Stimulated activated CD4-positive, alpha-beta T cell treated with anti-CD3 and anti-CD28 coated beads, Interleukin-2, amount 100 ng/mL, for 48 hours (primary cell): ENCODE results near the gene TSPAN11.

Experiments
- DNase-seq, 2 donors: peaks; one replicate each; pipeline ENCODE4 v3.0.0-alpha.2; 2020

The TSPAN11 gene

DNA sequence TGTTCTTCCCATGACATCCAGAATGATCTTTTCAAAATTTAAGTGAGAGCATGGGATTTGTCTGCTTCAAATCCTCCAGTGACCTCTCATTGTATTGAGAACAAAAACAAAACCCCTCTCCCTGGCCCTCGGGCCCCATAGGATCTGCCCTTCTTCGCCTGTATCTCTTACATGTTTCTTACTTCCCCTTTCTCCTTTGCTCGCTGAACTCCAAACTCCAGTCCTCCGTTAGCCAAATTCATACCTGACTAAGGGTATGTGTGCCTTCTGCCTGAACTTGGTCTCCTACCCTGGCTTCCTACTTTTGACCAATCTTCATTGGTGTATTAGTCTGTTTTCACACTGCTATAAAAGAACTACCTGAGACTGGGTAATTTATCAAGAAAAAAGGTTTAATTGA is 13.2 kb upstream of the TSPAN11 start:
- DNase-seq = no peak

DNA sequence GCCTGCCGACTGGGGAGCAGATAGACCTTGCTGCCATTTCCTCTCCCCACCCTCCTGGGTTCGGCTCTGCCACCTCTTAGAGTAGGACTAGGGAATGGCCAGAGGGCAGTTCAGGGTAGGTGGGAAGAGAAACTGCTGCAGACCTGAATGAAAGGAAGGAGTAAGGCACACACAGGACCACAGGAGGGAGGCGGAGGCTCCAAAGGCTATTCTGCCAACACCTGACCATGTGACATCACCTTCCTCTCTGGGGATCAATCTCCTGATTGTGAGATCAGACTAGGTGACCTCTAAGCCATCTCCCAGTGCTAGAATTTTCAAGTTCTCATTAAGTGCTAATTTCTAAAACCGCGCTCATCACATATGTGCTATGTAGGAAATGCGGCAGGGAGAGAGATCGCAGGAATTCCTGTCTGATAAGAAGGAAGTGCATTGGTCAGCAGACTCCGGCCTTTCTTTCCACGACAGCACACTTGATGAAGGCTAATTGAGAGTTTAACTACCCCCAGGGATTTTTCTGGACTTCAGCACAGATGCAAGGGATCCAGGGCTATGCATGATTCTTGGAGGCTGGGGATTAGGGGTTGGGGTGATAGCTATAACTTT is 11.5 kb upstream of the TSPAN11 start:
- no peak for DNase-seq

DNA sequence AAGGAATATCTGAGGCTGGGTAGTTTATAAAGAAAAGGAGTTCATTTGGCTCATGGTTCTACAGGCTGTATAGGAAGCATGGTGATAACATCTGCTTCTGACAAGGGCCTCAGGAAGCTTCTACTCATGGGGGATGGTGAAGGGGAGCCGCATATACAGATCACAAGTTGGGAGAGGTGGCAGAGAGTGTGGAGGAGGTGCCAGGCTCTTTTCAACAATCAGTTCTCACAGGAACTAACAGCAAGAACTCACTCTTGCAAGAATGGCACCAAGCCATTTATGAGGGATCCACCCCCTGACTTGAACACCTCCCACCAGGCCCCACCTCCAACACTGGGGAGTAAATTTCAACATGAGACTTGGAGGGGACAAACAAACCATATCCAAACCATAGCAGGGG is 3.5 kb upstream of the TSPAN11 start:
- no peak for DNase-seq

DNA sequence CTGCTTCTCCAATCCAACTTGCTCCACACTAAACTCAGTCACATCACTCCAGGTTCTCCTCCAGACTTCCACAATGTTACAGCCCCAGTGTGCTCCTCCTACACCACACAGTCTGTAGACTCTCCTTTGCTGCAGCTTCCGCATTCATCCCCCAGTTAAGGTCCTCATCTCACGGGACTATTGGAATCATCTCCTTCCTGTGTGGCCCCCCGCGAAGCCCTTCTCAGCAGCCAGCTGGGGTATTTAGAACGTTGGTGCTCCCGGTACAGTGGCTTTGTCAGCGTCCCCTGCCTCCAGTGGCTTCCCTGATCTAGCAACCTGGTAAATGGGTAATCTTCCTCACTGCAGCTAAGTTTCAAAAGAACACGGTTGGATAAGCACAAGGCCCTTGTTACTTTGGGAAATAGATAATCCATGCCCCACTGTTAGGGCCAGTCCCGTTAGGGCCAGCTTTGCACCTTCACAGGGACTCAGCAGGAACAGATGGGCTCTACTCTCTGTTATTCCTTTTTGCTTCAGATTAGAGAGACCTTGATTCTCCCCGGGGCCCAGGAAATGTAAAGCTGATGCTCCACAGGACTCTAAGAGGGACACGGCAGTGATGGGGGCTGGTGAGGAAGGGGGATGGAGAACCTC is 823 bp upstream of the TSPAN11 start:
- no peak for DNase-seq

DNA sequence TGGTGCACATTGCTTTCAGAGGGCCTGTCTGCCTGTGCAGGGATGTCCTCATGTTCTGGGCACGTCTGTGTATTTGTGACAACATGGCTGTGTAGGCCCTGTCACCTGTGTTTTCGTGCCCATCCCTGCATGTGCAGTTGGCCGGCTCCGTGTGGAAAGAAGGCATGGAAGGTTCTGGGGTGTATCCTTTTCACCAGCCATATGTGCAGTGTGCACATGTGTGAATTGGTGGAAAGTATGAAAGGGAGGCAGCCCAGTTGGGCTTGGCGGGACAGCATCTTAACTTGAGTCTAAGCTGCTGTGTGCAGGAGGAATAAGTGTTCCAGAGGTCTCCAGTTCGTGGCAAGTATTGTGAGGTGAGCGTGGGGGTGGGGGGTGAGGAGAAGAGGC is 669 bp downstream of the TSPAN11 start:
- DNase-seq = no peak

DNA sequence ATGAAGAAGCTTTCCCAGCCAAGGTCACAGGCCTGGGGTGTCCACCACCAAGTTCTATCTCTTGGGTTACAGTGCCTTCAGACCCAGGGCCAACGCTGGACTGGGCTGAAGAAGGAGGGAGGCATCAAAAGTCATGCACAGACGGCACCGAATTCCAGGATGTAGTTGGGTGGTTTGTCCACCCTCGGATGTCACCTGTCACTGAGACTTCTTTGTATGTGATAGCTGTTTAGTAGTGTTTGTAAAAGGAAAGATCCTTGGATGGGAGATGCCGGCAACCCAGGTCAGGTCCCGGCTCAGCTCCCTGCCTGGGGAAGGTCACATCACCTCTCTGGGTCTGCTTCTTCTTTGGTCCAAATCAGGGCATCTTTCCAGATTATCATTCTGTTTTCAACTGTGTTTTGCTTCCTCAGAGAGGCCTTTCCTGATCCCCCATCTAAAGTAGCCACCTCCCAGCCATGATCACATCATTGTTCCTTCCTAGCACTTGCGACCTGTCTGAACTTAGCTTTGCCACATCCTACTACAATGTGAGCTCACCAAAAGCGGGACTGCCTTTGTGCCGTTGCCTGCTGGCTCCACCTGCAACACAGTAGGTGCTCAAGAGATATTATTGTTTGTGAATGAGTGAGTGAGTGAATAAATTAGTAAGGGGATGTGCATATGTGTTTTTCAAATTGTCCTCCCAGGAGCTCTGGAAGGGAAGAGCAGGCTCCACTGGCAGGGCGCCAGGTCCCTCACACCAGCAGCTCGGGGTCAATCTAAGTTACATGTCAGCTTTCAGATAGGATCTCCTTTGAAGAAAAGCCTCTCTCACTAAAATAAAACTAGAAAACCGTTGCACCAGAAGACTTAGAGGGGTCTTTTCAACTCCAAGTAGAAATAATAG is 2.1 kb downstream of the TSPAN11 start:
- no peak for DNase-seq

DNA sequence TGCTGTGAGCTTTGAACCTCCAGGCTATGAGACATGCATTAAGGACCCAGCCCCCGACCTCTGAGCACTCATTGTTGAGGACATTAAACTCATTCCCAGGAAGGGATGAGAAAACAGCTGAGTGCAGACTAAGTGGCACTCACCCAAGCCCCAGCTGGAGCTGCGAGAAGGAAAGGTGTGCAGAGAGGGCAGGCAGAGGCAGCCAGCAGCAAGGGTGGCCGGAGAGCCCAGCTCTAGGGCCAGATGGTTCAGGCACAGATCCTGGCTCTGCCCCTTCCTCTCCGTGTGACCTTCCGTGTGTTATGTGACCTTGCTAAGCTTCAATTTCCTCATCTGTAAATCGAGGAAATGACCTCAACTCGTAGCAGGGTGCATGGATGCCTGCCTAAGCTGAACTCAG is 3.7 kb downstream of the TSPAN11 start:
- DNase-seq = no peak

DNA sequence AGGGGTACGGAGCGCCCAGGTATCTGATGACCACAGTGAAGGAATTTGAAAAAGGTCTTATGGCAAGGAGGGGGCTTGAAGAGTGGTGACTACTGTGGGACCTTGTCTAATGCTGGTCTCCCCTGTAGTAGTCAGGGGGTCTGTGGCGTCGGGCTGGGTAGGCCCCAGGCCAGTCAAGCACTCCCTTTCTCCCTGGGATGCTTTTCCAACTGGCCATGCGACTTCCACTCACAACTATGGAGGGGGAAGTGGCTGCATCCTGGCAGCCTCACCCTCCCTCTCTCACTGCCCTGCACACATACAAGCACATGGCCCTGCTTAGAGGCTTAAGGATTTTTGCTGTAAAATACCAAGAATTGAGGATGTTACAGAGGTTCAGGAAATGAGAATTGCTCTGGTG is 4.1 kb downstream of the TSPAN11 start:
- no peak for DNase-seq

DNA sequence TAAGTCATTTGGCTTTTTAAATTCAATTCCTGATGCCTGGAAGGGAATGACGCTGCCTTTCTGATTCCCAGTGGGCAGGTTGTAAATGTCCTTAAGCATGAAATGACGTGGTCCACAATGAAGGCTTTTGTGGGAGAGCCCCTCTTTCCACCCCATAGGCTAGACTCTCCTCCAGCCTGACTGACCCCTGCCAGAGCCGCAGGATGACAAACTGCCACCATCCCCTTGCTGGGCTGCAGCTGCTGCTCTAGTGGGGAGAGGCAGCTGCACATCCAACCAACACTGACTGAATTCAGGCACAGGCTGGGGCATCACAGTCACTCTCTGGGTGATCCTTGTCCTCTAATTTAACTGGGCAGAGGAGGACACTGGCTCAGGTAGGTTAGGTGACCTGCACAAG is 6.3 kb downstream of the TSPAN11 start:
- DNase-seq = no peak

DNA sequence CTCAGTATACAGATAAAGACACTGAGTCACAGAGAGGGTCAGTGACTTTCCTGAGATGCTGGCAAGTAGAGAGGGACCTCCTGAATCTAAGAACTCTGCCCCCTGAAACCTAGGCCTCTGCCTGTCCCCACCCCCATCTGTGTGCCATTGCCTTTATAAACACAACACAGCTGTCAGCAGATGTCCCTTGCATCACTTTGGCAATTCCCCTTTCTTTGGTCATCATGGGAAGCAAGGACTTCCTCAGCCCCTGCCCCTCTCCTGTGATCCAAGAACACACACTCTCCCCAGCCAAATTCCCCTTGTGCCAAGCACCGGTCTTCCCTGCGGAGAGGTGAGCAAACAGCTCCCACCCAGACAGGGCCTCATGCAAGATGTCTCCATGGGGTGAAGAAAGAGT is 8.3 kb downstream of the TSPAN11 start:
- no peak for DNase-seq

DNA sequence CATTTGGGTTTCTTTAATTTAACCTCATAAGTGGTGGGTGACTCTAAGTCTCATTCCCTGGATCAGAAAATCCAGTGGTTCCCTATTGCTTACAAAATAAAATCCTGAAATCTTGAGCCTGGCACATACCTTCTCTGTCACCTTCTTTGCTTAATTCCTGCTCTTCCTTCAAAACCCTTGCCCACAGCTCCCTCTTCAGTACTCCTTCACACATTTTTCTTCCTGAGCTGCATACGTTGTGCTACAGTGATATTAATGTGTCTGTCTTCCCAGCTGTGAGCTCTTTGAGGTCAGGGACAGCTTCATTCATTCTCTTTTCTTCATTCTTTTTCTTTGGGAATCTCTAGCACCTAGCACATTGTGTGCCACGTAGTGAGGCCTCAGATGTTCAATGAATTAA is 9.5 kb downstream of the TSPAN11 start:
- no peak for DNase-seq

DNA sequence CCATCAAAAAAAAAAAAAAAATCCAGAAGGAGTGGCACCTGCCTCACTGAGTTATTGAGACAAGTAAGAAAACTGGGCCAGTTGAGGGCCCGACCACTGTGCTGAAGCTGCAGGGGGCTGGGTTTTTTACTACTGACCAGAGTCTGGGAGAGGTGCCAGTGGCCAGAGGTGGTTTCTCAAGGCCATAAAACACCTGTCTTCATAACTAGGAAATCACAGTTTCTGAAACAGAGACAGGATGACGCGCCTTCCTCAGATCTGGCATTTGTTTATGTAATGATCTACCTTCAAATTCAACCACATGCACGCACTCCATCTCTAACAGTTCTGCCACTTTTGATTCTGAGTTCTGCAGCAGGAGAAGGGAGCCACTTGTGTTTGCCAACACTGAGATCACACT is 12.7 kb downstream of the TSPAN11 start:
- DNase-seq = no peak

DNA sequence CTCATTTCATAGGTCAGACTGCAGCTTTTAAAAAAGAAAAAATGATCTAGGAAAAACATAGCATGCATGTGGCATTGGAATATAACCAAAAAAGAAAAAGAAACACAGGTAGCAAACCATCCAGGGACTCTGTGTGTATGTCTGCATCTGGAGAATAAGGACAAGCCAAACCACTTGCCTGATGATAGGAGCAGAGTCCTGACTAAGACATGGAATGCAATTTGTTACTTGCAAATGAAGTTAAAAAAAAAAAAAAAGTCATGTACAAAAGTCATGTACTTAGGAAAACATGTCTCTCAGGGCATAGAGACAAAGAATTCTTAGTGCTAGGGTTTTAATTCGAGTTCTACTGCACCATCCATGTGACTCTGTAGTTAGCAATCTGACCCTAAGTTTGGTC is 15.9 kb downstream of the TSPAN11 start:
- no peak for DNase-seq

DNA sequence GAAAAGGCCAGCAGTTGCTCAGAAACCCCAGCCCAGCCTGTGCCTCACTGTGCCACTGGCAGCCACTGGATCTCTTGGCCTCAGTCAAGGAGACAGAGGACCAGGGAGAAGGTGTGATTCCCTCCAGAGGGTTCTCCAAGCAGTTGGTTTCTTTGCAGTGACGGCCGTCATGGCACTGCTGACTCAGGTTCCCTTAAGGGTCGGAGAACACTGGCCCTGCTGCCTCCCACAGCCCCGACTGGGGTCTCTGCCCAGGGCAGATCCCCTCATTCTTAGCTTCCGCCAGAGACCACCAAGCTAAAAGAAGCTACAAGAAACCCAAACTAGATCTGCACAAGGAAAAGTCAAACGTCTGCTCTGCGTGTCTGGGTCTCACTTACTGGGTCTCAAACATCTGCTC is 16.4 kb downstream of the TSPAN11 start:
- no peak for DNase-seq

DNA sequence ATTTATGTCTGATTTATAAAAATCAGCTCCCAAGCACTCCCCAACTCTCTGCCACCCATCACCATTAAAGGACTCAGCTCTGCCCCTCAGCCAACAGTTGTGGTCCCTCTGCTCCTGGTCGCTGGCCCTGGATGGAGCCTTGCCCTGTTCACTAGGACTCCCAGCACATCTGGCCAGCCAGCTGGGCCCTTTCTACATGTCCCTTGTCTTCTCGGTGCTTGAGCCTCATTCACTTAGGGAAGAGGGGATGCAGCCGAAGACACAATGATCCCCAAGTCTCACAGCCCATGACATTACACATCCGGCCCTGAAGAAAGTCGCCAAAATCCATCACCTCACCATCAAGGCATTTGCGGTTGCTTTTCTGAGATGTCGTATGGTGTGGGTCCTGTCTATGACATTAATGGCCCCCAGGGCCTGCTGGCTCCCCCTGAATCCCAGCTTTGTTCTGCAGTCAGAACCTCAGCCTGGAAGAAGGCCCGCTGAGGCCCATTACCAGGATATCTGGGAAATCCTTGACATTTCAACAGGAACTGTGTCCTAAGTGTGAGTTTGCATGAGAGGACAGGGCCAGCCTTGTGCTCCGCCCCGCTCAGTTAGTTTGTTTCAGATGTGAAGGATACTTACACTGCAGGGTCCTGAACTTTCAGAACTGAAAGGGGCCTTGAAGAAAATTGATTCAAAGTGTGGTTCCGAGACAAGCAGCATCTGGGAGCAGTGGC is 19.1 kb downstream of the TSPAN11 start:
- DNase-seq = no peak

DNA sequence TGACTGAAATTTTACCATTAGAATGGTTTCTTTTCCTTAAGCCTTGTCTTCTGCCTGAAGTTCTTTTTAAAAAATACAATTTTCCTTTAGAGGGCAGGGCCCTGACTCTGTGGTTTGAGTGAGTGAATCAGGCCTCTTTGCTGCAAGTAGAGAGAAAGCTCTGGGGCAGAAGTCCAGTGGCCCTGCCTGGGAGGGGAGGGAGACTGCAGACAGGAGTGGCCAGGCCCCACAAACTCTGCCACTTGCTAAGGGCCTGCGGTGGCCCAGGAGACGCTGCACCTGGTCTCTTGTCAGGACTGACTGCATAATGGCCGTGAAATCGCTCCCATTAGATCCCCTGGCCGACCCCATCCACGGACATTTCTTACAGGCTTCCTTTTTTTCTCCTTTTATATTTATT is 25.5 kb downstream of the TSPAN11 start:
- no peak for DNase-seq

DNA sequence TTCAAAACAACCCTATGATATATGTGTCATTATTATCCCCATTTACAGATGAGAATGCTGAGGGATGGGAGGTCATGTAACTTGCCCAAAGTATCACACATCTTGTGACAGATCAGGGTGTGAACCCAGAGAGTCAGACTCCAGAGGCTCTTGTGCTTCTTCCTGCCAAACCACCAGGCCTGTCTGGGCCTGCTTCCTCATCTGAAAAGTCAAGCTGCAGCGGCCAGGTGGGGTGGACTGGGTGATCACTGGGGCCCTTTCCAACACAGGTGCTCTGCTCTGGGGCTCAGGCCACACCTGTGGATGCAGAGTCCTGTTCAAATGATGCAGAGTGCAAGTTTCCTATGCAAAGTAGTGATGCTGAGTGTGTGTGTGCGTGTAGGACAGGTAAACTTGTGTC is 26.7 kb downstream of the TSPAN11 start:
- no peak for DNase-seq

DNA sequence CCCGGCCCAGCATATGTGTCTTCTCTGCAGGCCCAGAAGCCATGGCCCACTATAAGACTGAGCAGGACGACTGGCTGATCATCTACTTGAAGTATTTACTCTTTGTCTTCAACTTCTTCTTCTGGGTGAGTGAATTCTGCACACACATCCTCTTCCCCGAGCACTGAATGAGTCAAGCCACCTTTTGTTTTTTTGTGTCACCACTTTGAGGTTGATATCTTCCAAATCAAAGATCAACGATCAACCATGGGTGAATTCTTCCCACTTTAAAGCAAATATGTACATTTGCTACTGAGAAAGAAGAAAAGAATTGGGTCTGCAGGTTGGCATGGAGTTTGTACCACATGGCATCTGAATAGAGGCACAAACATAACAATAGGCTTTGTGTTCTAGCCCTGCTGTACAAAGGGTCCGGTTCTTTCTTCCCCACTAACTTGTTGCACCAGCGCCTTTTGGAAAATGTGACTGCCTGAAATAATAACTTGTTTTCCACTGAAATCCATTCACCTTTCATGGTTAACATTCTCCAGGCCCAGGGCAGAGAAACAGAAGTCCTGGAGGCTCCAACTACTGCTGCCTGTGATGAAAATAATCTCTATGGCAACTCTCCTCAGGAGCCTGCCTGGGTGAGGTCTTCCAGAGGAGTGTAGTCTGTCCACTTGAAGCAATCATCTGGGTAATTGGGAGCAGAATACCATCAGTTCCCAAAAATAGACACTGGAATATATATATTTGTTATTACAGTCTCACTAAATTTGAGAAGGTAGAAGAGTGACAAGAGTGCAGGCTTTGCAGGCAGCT is 27.6 kb downstream of the TSPAN11 start:
- no peak for DNase-seq

DNA sequence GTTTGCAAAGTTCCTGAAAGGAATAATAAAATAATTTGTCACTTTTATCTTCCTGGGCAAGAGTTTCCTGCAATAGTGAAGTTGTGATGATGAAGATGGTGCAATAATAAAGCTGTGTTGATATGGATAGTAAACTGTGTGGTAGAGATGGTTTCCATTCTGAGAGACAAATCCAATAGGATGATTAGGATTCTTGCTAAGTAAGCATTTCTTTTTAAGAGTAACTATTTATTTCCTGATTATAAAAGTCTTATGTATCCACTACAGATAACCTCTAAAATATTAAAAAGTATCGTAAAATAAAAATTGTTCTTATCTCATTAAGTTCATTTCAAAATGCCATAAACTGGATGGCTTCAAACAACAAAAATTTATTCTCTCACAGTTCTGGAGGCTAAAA is 28.7 kb downstream of the TSPAN11 start:
- no peak for DNase-seq

DNA sequence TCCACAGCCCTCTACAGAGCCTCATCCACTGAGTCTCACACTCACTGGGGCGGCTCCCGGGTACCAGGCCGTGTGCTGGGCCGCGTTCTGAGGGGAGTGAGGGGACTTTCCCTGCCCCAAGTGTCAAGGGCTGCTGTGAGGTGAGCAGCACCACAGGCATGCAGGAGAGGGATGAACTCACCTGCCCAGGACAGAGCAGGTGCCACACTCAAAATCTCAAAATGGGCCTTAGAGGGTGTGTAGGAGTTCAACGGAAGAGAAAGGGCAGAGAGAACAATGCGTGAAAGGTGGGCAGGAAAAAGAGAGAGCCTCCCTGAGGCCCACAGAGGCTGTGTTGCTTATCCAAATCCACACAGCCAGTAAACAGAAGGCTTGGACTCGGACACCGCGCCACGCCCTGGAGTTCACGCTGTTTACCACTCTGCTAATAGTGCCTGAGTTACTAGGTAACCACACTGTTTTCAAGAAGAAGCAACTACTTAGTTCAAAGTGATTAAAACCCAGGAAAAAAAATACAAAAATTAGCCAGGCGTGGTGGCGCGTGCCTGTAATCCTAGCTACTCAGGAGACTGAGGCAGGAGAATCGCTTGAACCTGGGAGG is 32.7 kb downstream of the TSPAN11 start:
- DNase-seq = no peak

DNA sequence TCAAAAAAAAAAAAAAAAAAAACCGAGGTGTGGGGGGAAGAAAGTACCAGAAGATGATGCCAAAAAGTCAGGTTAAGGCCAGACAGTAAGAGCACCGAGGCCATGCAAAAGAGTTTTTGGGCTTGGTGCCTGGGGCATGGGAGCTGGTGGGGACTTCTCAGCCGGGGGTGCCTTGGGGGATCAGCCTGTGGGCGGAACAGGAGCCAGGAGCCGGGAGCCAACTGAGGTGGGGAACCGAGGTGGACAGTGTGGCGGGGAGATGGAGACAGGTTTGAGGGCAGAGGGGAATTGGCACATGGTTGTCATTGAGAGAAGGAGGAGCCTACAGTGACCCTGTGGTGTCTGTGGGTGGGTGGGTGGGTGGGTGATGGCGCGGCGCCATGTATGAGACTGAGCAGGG is 33.2 kb downstream of the TSPAN11 start:
- DNase-seq = no peak

DNA sequence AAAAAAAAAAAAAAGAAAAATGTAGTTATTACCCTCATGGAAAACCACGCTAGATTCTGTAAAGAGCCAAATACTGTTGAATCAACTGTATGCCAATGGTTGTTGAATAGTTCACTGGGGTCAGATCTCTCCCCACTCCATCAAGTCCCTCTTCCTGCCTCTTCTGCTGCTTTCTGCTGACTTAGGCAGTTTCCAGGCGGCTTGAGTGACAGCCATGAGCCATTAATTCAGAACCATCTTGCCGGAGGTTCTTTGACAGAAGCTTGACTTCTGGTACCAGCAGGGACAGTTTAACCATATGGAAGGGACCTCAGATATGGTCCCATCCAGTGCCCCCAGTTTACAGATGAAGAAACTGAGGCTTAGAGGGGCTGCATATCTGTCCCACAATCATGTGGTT is 34.5 kb downstream of the TSPAN11 start:
- no peak for DNase-seq
